ENCODE results near the gene FSD1. TPM values are rescaled to one million over a fixed set of nuclear protein-coding genes. Genes with fewer than 3 reads are reported as not detected.

Gene FSD1
- total and polyA plus RNA-seq, 9 of the 15 experiments (the other 6 are each of a cell fraction or from before 2014, with no cell fraction given), result 0.11 to 1.9 (median 0.94) TPM; not detected in 1

DNA sequence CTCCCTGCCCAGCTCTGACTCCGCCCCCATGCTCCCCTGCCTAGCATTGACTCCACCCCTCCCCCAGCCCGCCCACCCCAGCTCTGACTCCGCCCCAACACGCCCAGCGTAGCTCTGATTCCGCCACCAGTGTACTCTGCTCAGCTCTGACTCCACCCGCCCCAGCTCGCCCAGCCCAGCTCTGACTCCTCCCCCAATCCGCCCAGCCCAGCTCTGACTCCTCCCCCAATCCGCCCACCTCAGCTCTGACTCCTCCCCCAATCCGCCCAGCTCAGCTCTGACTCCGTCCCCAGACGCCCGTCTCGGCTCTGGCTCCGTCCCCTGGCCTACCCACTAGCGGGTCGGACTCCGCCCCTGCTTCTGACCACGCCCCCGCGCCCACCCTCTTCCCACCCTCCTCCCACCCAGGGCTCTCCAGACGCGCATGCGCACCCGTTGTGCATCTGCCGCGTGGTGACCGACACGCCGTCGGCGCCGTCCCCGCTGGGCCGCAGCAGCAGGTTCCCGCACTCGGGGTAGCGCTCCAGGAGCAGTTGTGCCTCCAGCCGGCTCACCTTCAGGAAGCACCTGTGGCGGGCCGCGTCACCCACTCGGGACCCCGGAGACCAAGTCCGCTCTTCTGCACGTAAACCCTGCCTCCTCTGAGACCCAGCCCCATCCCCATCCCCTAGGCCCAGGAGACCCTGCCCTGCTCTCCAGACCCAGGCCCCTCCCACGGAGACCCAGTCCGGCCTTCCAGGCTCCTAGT lies 24.0 kb downstream of the FSD1 start (continued):
- TF ChIP-seq CREM (IDR thresholded peaks at IDR 0.05; ENCODE audit: low read depth), result peak; percentile 84
- TF ChIP-seq TOE1 (IDR thresholded peaks at IDR 0.05; ENCODE audit: borderline replicate concordance), result peak; percentile 61; the same call in 1 of the 2 replicates
- TF ChIP-seq TOE1 (CRISPR knock-in tag; IDR thresholded peaks at IDR 0.05; ENCODE audit: borderline replicate concordance, low read depth), result no peak
- TF ChIP-seq NRF1 (conservative IDR thresholded peaks at IDR 0.05 in 1 of 2, IDR thresholded peaks at IDR 0.05 in 1 of 2), result peak; percentile 95 to 96
- 0 out of 2 replicates have a peak, but pooled peaks have one; percentile 24 for TF ChIP-seq JUNB (CRISPR knock-in tag; conservative IDR thresholded peaks at IDR 0.05)
- TF ChIP-seq MCM5 (IDR thresholded peaks at IDR 0.05; ENCODE audit: low read depth), result no peak
- no peak for TF ChIP-seq ZNF197 (CRISPR knock-in tag; IDR thresholded peaks at IDR 0.05; ENCODE audit: low read depth)
- no peak for TF ChIP-seq BDP1 (IDR thresholded peaks at IDR 0.05; ENCODE audit: insufficient read depth, insufficient read length)
- TF ChIP-seq ZNF175 (CRISPR knock-in tag; IDR thresholded peaks at IDR 0.05; ENCODE audit: low read depth), result no peak
- TF ChIP-seq CTBP1 (IDR thresholded peaks at IDR 0.05; ENCODE audit: borderline replicate concordance), result no peak
- TF ChIP-seq SMARCA4 (IDR thresholded peaks at IDR 0.05), result no peak
- TF ChIP-seq, protein P1, sequence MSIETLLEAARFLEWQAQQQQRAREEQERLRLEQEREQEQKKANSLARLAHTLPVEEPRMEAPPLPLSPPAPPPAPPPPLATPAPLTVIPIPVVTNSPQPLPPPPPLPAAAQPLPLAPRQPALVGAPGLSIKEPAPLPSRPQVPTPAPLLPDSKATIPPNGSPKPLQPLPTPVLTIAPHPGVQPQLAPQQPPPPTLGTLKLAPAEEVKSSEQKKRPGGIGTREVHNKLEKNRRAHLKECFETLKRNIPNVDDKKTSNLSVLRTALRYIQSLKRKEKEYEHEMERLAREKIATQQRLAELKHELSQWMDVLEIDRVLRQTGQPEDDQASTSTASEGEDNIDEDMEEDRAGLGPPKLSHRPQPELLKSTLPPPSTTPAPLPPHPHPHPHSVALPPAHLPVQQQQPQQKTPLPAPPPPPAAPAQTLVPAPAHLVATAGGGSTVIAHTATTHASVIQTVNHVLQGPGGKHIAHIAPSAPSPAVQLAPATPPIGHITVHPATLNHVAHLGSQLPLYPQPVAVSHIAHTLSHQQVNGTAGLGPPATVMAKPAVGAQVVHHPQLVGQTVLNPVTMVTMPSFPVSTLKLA (conservative IDR thresholded peaks at IDR 0.05), result peak; percentile 84 to 94
- TF ChIP-seq EWSR1 (IDR thresholded peaks at IDR 0.05; ENCODE audit: borderline replicate concordance, low read depth, partially characterized antibody), result no peak
- TF ChIP-seq, protein P2, sequence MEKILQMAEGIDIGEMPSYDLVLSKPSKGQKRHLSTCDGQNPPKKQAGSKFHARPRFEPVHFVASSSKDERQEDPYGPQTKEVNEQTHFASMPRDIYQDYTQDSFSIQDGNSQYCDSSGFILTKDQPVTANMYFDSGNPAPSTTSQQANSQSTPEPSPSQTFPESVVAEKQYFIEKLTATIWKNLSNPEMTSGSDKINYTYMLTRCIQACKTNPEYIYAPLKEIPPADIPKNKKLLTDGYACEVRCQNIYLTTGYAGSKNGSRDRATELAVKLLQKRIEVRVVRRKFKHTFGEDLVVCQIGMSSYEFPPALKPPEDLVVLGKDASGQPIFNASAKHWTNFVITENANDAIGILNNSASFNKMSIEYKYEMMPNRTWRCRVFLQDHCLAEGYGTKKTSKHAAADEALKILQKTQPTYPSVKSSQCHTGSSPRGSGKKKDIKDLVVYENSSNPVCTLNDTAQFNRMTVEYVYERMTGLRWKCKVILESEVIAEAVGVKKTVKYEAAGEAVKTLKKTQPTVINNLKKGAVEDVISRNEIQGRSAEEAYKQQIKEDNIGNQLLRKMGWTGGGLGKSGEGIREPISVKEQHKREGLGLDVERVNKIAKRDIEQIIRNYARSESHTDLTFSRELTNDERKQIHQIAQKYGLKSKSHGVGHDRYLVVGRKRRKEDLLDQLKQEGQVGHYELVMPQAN (IDR thresholded peaks at IDR 0.05; ENCODE audit: borderline replicate concordance), result peak; percentile 91; the same call in 1 of the 2 replicates
- TF ChIP-seq PML (IDR thresholded peaks at IDR 0.05; ENCODE audit: low read length), result no peak
- TF ChIP-seq ZFX (CRISPR knock-in tag; IDR thresholded peaks at IDR 0.05), result peak; percentile 87
- no peak for TF ChIP-seq NFXL1 (CRISPR knock-in tag; IDR thresholded peaks at IDR 0.05)
- TF ChIP-seq ETS2 (tag; IDR thresholded peaks at IDR 0.05; ENCODE audit: borderline replicate concordance, poor library complexity, severe bottlenecking), result no peak
- TF ChIP-seq FOS (IDR thresholded peaks at IDR 0.05; ENCODE audit: extremely low read depth, insufficient read length), result peak; percentile 35
- no peak for TF ChIP-seq SETDB1 (IDR thresholded peaks at IDR 0.05; ENCODE audit: low read length)
- TF ChIP-seq ADNP (tag; IDR thresholded peaks at IDR 0.05), result no peak
- TF ChIP-seq MAZ (CRISPR knock-in tag; conservative IDR thresholded peaks at IDR 0.05 in 1 of 2, IDR thresholded peaks at IDR 0.05 in 1 of 2), result 0 out of 4 replicates have a peak, but pooled peaks of 1 of the 2 experiments have one; percentile 55
- peak in 1 of 2 experiments; percentile 100; a peak in 2 of 4 replicates for TF ChIP-seq TBL1XR1 (IDR thresholded peaks at IDR 0.05; ENCODE audit: low read length in 2 of 2)
- TF ChIP-seq SMAD2 (IDR thresholded peaks at IDR 0.05; ENCODE audit: low read depth, low read length), result no peak
- no peak for TF ChIP-seq ZNF282 (CRISPR knock-in tag; IDR thresholded peaks at IDR 0.05)
- peak; percentile 41; the same call in 1 of the 2 replicates for TF ChIP-seq ZKSCAN1 (IDR thresholded peaks at IDR 0.05; ENCODE audit: low read depth, low read length)
- TF ChIP-seq ESRRA (IDR thresholded peaks at IDR 0.05; ENCODE audit: borderline replicate concordance, low read depth), result no peak
